Measurements from ENCODE around the gene TRPV4. TPM values are rescaled to one million over a fixed set of nuclear protein-coding genes. Genes with fewer than 3 reads are reported as not detected.

Gene TRPV4
- total RNA-seq, 1 experiment from 2014 or later = 0.44 TPM

DNA sequence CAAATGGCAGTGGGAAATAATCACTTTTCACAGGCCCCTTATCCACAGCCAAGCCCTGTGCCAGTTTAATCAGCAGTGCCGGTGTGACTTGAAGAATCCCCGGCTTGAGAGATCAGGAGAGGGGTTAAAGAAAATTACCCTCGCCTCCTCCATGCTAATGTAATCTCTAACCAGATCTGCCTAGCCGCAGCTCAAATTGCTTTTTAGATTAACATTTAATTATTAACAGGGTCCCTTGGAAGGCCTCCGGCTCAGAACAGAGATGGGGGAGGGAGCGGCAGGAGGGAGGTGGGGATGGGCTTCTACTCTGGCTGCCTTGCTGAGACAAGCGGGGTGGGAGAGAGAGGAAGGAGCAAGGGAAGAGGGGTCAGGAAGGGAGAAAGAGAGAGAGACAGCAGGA, 95.6 kb downstream of the TRPV4 start:
- no peaks in the 10 kb centered on the region for H3K4me1 ChIP-seq (ENCODE audit: control insufficient read depth, insufficient read depth, low read length)
- in situ Hi-C loops (cut with HindIII; ENCODE audit: low pct_unique_long_range_greater_than_20kb, low sequenced_read_pairs) (no loop called here), intact Hi-C loops (cut with micrococcal nuclease; ENCODE audit: unreplicated experiment) (no loop called here)
- no peak overlapping the region for H3K27ac ChIP-seq (ENCODE audit: low read length)
- BruUV-seq (replicated peaks) = no TSS peak
- H3K9me3 ChIP-seq (ENCODE audit: control insufficient read depth, insufficient read depth, low read depth, low read length) = no peaks in the 10 kb centered on the region
- H3K36me3 ChIP-seq (ENCODE audit: control insufficient read depth, insufficient read depth, low read length) = no peaks in the 10 kb centered on the region
- ChIA-PET POLR2A (no interaction called here), CTCF (no interaction called here)
- no peak for ATAC-seq
- H3K4me3 ChIP-seq (ENCODE audit: low read depth in 2 of 2, low read length in 2 of 2) = no peak overlapping the region
- DNase-seq (ENCODE audit: low read depth, low spot score) = no peak
- TF ChIP-seq, protein P1, sequence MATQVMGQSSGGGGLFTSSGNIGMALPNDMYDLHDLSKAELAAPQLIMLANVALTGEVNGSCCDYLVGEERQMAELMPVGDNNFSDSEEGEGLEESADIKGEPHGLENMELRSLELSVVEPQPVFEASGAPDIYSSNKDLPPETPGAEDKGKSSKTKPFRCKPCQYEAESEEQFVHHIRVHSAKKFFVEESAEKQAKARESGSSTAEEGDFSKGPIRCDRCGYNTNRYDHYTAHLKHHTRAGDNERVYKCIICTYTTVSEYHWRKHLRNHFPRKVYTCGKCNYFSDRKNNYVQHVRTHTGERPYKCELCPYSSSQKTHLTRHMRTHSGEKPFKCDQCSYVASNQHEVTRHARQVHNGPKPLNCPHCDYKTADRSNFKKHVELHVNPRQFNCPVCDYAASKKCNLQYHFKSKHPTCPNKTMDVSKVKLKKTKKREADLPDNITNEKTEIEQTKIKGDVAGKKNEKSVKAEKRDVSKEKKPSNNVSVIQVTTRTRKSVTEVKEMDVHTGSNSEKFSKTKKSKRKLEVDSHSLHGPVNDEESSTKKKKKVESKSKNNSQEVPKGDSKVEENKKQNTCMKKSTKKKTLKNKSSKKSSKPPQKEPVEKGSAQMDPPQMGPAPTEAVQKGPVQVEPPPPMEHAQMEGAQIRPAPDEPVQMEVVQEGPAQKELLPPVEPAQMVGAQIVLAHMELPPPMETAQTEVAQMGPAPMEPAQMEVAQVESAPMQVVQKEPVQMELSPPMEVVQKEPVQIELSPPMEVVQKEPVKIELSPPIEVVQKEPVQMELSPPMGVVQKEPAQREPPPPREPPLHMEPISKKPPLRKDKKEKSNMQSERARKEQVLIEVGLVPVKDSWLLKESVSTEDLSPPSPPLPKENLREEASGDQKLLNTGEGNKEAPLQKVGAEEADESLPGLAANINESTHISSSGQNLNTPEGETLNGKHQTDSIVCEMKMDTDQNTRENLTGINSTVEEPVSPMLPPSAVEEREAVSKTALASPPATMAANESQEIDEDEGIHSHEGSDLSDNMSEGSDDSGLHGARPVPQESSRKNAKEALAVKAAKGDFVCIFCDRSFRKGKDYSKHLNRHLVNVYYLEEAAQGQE (IDR thresholded peaks at IDR 0.05; ENCODE audit: insufficient read depth in 1 of 2, low read depth in 2 of 2, low read length in 1 of 2) = no peak
- TF ChIP-seq CTCF (IDR thresholded peaks at IDR 0.05) (no peak), SIN3A (IDR thresholded peaks at IDR 0.05; ENCODE audit: borderline replicate concordance, insufficient read depth, low read depth, low read length) (no peak), TCF7L2 (IDR thresholded peaks at IDR 0.05; ENCODE audit: low read depth, low read length) (no peak), POLR2AphosphoS5 (IDR thresholded peaks at IDR 0.05; ENCODE audit: low read depth, low read length) (no peak)
- H3K27me3 ChIP-seq (ENCODE audit: control insufficient read depth, insufficient read depth, low read length) = no peaks in the 10 kb centered on the region

GRCh38 chr12:109737126-109737525, 96.1 kb downstream of the TRPV4 start:
- DNase-seq (ENCODE audit: low read depth, low spot score) (no peak), ATAC-seq (no peak)
- no peak overlapping the region for H3K4me3 ChIP-seq (ENCODE audit: low read depth in 2 of 2, low read length in 2 of 2)
- no peaks in the 10 kb centered on the region for H3K4me1 ChIP-seq (ENCODE audit: control insufficient read depth, insufficient read depth, low read length)
- TF ChIP-seq TCF7L2 (IDR thresholded peaks at IDR 0.05; ENCODE audit: low read depth, low read length) (no peak), POLR2AphosphoS5 (IDR thresholded peaks at IDR 0.05; ENCODE audit: low read depth, low read length) (no peak), SIN3A (IDR thresholded peaks at IDR 0.05; ENCODE audit: borderline replicate concordance, insufficient read depth, low read depth, low read length) (no peak), CTCF (IDR thresholded peaks at IDR 0.05) (no peak)
- TF ChIP-seq, protein P1 (IDR thresholded peaks at IDR 0.05; ENCODE audit: insufficient read depth in 1 of 2, low read depth in 2 of 2, low read length in 1 of 2) = no peak
- ChIA-PET CTCF (interaction anchor here (1.0 kb wide), 1 partner anchor 25 kb away, joined by 4 read pairs; no protein-coding TSS in a partner anchor), POLR2A (no interaction called here)
- no peaks in the 10 kb centered on the region for H3K27me3 ChIP-seq (ENCODE audit: control insufficient read depth, insufficient read depth, low read length)
- H3K27ac ChIP-seq (ENCODE audit: low read length) = no peak overlapping the region
- in situ Hi-C loops (cut with HindIII; ENCODE audit: low pct_unique_long_range_greater_than_20kb, low sequenced_read_pairs) = no loop called here
- intact Hi-C loops (cut with micrococcal nuclease; ENCODE audit: unreplicated experiment) = no loop called here
- no peaks in the 10 kb centered on the region for H3K36me3 ChIP-seq (ENCODE audit: control insufficient read depth, insufficient read depth, low read length)
- BruUV-seq (replicated peaks) = no TSS peak
- no peaks in the 10 kb centered on the region for H3K9me3 ChIP-seq (ENCODE audit: control insufficient read depth, insufficient read depth, low read depth, low read length)

Data from Panc1 (cell line).